HG02943 (cell line): ENCODE results near the gene POLR1A.

Experiments used
- ATAC-seq: cut with Tn5 transposase; IDR thresholded peaks from one replicate; pipeline ENCODE4 v1.9.1; 2021; ENCODE audit warnings: mild to moderate bottlenecking, low read depth, moderate library complexity; ENCODE audit not compliant: unreplicated experiment

Gene POLR1A

GRCh38 chr2:86097114-86097896 is 8.4 kb downstream of the POLR1A start:
- ATAC-seq = no peak

- ATAC-seq = no peak
Observed at GRCh38 chr2:86094229-86094628, 11.5 kb downstream of the POLR1A start.

- ATAC-seq = no peak
Observed at GRCh38 chr2:86087936-86088850, 17.5 kb downstream of the POLR1A start.

DNA sequence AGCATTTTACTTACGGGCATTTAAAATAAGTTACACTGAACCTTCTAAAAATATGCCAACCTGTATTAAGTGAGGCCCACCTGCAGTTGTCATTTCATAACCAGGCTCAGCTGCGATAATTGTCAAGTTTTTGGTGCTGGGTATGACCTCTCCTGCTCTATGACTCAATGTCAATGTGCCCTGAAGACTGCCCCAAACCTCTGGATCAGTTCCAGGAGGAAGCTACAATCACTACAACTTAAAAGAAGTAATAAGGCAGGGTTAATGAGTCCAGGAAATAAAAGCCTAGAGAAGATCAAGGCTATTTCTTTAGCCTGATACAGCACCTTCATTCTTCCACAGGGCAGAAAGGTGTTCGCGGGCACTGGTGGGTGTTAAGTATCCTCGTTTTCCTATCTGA is 22.9 kb downstream of the POLR1A start:
- ATAC-seq = no peak

GRCh38 chr2:86081724-86082123 is 24.0 kb downstream of the POLR1A start:
- ATAC-seq = no peak

- peak; percentile 84 for ATAC-seq
Observed at GRCh38 chr2:86079981-86080911, 25.4 kb downstream of the POLR1A start.

DNA sequence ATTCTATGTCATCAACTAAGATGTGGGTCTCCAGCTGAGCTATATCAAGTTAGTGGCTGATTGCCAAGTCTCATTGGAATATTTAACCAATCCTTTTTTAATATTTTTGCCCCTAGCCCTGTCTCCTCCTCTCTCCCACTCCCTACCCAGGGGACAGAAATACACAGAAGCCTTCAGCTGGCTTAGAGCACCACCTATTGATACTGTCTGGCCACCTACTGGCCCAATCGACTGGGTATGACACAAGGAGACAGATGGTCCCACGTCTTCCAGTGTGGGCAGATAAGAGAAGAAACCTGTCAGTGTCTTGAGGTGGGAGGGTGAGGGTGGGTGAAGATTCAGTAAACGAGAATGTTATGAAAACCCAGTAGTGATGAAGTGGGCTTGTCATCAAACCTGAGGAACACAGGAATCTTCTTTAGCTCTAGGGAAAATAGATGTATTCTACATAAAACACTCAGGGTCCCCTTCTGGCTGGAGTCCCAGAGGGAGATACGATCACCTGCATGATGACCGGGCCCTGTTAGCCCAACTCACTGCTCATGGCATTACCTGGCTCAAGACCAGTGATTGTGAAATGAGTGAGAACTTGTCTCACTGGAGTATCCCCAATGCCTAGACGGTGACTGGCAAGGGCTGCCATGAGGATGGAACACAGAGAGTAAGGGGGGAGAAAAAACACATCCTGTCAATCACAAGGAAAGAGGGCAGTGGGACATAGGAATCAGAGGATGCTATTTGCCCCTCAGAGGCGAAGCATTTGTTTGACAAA is 26.7 kb downstream of the POLR1A start:
- no peak for ATAC-seq

- no peak for ATAC-seq
Observed at GRCh38 chr2:86075886-86076285, 29.8 kb downstream of the POLR1A start.

- no peak for ATAC-seq
Observed at GRCh38 chr2:86074811-86075210, 30.9 kb downstream of the POLR1A start.

- ATAC-seq = no peak
Observed at GRCh38 chr2:86074256-86074655, 31.4 kb downstream of the POLR1A start.

- ATAC-seq = no peak
Observed at GRCh38 chr2:86073225-86073624, 32.5 kb downstream of the POLR1A start.

GRCh38 chr2:86072271-86072858 is 33.3 kb downstream of the POLR1A start:
- ATAC-seq = no peak

DNA sequence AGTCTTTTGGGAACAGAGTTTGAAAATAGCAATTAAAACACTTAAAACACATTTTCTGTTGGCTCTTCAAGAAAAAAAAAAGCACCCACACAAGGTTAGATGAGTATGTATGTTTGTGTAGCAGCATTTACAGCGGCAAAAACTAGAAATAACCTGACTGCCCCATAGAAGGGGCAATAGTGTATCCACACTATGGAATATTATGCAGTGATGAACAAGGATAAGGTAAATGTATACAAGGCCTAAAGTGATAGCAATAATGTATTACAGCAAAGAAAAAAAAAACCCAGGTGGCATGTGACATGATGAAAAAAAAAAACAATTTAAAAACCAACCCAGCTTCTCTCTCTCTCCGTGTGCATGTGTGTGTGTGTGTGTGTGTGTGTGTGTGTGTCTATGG is 34.8 kb downstream of the POLR1A start:
- ATAC-seq = no peak

- no peak for ATAC-seq
Observed at GRCh38 chr2:86069783-86070339, 35.8 kb downstream of the POLR1A start.

- ATAC-seq = no peak
Observed at GRCh38 chr2:86069091-86069685, 36.5 kb downstream of the POLR1A start.

DNA sequence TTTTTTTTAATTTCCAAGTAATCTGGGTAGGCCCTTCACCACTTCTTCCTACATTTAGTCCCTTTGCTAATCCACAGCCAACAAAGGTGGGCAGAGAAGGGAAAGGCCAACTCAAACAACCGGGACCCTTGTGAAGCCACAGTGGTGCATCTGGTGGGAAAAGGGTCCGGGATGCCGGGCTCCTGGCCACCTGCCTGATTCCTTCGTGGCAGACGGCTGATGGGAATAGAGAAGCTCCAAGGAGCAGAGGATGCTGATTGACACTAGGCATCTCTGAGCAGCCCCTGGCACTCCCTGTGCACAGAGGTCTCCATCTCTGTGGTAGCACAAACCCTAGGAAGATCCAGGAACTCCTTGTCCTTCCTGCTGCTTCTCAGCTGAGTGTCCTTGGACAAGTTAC is 37.0 kb downstream of the POLR1A start:
- no peak for ATAC-seq

DNA sequence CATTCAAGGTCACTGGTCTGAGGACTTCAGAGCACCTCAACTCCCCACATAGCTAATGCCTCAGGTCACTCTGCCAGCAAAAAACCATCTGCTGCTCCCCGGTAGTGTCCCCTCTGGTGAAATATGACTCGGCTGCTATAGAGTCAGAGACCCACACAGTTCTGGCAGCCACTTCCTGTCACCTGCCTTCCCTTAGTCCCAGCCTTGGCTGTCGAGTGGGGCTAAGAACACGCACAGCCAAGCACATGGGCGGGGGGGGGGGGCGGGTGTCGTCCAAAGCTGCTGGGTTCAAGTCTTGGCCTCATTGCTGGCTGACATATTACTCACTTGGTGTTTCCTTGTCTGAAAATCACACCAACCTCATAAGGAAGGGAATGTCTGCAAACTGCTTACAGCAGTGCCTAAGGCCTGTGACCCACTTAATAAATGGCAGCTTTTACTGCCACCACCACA is 37.5 kb downstream of the POLR1A start:
- ATAC-seq = no peak

- ATAC-seq = no peak
Observed at GRCh38 chr2:86066915-86067314, 38.8 kb downstream of the POLR1A start.
